HG03135 (cell line): Measurements from ENCODE around the gene MOCS3.

Experiments
- ATAC-seq: cut with Tn5 transposase; IDR thresholded peaks from one replicate; pipeline ENCODE4 v1.9.1; 2021; ENCODE audit warnings: mild to moderate bottlenecking, moderate library complexity; ENCODE audit not compliant: unreplicated experiment

The MOCS3 gene

DNA sequence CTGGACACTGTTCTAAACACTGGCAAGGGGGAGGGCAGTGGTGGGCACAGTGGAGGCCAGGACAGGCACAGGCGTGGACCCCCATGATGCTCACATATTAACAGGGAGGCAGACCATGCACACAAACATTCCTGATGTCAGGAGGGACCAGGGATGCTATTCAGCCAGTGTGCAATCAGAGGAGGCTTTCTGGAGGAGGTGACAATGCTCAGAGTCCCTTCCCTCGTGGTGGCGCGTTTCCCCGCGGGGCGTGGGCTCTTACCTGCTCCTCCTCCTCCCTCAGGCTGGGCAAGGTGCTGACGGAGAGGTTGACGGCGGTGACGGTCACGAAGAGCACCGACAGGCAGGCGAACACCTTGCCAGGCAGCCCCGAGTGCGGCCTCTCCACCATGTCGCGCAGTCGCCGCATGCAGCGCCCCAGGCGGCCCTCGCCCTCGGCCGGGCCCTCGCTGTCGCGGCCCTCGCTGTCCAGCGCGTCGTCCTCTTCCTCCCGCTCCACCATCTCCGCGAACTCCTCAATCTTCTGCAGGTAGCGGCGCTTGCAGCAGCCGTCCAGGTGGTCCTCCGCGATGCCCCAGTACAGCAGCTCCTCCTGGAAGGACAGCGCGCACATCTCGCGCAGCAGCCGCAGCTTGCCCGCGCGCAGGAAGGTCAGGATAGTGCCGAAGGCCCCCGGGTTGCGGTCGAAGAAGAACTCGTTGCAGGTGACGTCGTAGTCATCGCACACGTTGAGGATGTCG, 50.9 kb downstream of the MOCS3 start:
- no peak for ATAC-seq

- ATAC-seq, result no peak
Measured at GRCh38 chr20:51010043-51010365, 51.4 kb downstream of the MOCS3 start.

GRCh38 chr20:51010932-51011331, 52.3 kb downstream of the MOCS3 start:
- no peak for ATAC-seq

GRCh38 chr20:51011479-51011878, 52.9 kb downstream of the MOCS3 start:
- no peak for ATAC-seq

GRCh38 chr20:51012357-51012756, 53.7 kb downstream of the MOCS3 start:
- ATAC-seq, result no peak
